Sigmoid colon (tissue), 3 donors: ENCODE results near the gene SLC9A9.

Experiments used
- CTCF ChIP-seq, 4 experiments: fragments of 450-650 bp in 3 of 4; fragments of 200-600 bp in 1 of 4; IDR thresholded peaks; one replicate each; pipeline ENCODE4 v1.5.1; 2016 to 2019; ENCODE audit warnings: antibody characterized with exemption in 4 of 4, mild to moderate bottlenecking in 3 of 4, moderate library complexity in 2 of 4
- POLR2A ChIP-seq, 2 donors: fragments of 450-650 bp; IDR thresholded peaks; one replicate each; pipeline ENCODE4 v1.6.1; 2016; ENCODE audit warnings: antibody characterized with exemption in 2 of 2, mild to moderate bottlenecking in 2 of 2, moderate library complexity in 2 of 2

GRCh38 chr3:143249014-143249413, 599.3 kb downstream of the SLC9A9 start:
- TF ChIP-seq POLR2A (IDR thresholded peaks at IDR 0.05) (no peak), CTCF (IDR thresholded peaks at IDR 0.05) (no peak)
